Ascending aorta (tissue), 2 donors: ENCODE data around the gene NETO2. TPM values are rescaled to one million over a fixed set of nuclear protein-coding genes. Genes with fewer than 3 reads are reported as not detected.

ENCODE experiments used
- DNase-seq, 2 donors: peaks; one replicate each; pipeline ENCODE4 v3.0.0-alpha.2; 2019; ENCODE audit warnings: low spot score in 2 of 2
- H3K27ac ChIP-seq, 2 donors: fragments of 200-600 bp; sonication (generic); one replicate each; pipeline ENCODE4 v1.5.1; 2016 to 2017; ENCODE audit warnings: mild to moderate bottlenecking in 1 of 2
- H3K27me3 ChIP-seq: fragments of 200-600 bp; sonication (generic); one replicate; pipeline ENCODE4 v1.5.1; 2017
- H3K36me3 ChIP-seq, 2 donors: fragments of 200-600 bp; sonication (generic); one replicate each; pipeline ENCODE4 v1.5.1; 2016
- H3K4me1 ChIP-seq, 2 donors: fragments of 200-600 bp; sonication (generic); one replicate each; pipeline ENCODE4 v1.5.1; 2016 to 2017; ENCODE audit warnings: mild to moderate bottlenecking in 1 of 2
- H3K4me3 ChIP-seq, 2 donors: fragments of 200-600 bp; sonication (generic); one replicate each; pipeline ENCODE4 v1.5.1; 2016 to 2017; ENCODE audit warnings: mild to moderate bottlenecking in 1 of 2
- H3K9me3 ChIP-seq, 2 donors: fragments of 200-600 bp; sonication (generic); one replicate each; pipeline ENCODE4 v1.5.1; 2016
- intact Hi-C: fragments of 100-400 bp; cut with DNase I; formaldehyde crosslinking; loops from one replicate; pipeline ENCODE4 v1.15.1; 2023
- total RNA-seq: library from RNA; depleted of rRNA; stranded (reverse); fragments of >200 nt; gene quantifications from one replicate; pipeline ENCODE4 v1.1.0, GENCODE V29; 2016
- TF ChIP-seq, protein P1 (sequence below), 3 experiments: fragments of 200-600 bp in 2 of 3; fragments of 450-650 bp in 1 of 3; sonication (generic) in 2 of 3; IDR thresholded peaks; one replicate each; pipeline ENCODE4 v1.5.1; 2016 to 2019; ENCODE audit warnings: antibody characterized with exemption in 3 of 3, mild to moderate bottlenecking in 1 of 3, moderate library complexity in 1 of 3

The NETO2 gene
- total RNA-seq, 1 donor from 2014 or later, result 5.9 TPM

DNA sequence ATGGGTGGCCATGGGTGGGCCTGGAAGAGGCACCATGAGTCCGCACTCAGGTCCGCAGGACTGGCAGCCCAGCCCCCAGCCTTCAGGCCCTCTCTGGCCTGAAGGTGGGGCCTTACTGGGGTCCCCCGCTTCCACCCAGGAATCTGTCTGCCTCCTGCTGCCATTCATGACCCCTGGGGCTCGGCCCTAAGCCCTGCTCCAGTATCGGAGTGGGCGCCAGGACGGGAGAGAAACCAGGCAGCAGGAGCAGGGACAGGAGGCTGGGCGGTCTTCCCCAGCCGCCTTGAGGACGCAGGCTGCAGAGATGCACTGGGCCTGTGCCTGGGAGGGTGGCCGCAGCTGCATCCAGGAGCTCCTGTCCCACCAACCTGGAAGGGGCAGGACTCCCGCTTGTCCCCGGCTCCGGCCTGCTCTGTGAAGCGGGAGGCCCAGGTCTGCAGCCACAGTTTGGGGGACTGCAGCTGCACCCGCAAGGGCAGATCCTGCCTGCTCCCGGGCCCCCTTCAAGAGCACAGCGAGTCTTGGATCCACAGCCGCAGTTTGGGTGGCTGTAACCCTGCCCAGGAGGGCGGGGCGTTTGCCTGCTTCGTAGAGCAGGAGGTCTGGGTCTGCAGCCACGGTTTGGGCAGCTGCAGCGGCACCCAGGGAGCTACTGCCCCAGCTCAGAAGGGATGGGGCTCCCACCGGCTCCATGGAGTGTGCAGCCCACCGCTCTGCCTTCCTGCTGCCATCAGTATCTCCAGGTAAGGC is 88.4 kb downstream of the NETO2 start:
- DNase-seq, result no peak
- intact Hi-C loops, result no loop called here
- Histone ChIP-seq H3K36me3 (no peaks in the 10 kb centered on the region), H3K27ac (no peak overlapping the region), H3K4me3 (no peak overlapping the region), H3K27me3 (no peaks in the 10 kb centered on the region), H3K9me3 (no peaks in the 10 kb centered on the region), H3K4me1 (no peaks in the 10 kb centered on the region)
- TF ChIP-seq, protein P1, sequence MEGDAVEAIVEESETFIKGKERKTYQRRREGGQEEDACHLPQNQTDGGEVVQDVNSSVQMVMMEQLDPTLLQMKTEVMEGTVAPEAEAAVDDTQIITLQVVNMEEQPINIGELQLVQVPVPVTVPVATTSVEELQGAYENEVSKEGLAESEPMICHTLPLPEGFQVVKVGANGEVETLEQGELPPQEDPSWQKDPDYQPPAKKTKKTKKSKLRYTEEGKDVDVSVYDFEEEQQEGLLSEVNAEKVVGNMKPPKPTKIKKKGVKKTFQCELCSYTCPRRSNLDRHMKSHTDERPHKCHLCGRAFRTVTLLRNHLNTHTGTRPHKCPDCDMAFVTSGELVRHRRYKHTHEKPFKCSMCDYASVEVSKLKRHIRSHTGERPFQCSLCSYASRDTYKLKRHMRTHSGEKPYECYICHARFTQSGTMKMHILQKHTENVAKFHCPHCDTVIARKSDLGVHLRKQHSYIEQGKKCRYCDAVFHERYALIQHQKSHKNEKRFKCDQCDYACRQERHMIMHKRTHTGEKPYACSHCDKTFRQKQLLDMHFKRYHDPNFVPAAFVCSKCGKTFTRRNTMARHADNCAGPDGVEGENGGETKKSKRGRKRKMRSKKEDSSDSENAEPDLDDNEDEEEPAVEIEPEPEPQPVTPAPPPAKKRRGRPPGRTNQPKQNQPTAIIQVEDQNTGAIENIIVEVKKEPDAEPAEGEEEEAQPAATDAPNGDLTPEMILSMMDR (IDR thresholded peaks at IDR 0.05), result no peak

- no peaks in the 10 kb centered on the region for H3K4me1 ChIP-seq
- intact Hi-C loops, result no loop called here
- H3K4me3 ChIP-seq, result no peak overlapping the region
- TF ChIP-seq, protein P1 (IDR thresholded peaks at IDR 0.05), result no peak
- no peaks in the 10 kb centered on the region for H3K36me3 ChIP-seq
- no peak overlapping the region for H3K27ac ChIP-seq
- no peaks in the 10 kb centered on the region for H3K9me3 ChIP-seq
- no peak for DNase-seq
- H3K27me3 ChIP-seq, result no peaks in the 10 kb centered on the region
Measured at GRCh38 chr16:47054306-47054705, 89.4 kb downstream of the NETO2 start.

GRCh38 chr16:47053895-47054294 is 89.8 kb downstream of the NETO2 start:
- intact Hi-C loops, result no loop called here
- Histone ChIP-seq H3K4me1 (no peaks in the 10 kb centered on the region), H3K27ac (no peak overlapping the region), H3K36me3 (no peaks in the 10 kb centered on the region), H3K9me3 (no peaks in the 10 kb centered on the region), H3K4me3 (no peak overlapping the region), H3K27me3 (no peaks in the 10 kb centered on the region)
- TF ChIP-seq, protein P1 (IDR thresholded peaks at IDR 0.05), result no peak
- DNase-seq, result no peak

DNA sequence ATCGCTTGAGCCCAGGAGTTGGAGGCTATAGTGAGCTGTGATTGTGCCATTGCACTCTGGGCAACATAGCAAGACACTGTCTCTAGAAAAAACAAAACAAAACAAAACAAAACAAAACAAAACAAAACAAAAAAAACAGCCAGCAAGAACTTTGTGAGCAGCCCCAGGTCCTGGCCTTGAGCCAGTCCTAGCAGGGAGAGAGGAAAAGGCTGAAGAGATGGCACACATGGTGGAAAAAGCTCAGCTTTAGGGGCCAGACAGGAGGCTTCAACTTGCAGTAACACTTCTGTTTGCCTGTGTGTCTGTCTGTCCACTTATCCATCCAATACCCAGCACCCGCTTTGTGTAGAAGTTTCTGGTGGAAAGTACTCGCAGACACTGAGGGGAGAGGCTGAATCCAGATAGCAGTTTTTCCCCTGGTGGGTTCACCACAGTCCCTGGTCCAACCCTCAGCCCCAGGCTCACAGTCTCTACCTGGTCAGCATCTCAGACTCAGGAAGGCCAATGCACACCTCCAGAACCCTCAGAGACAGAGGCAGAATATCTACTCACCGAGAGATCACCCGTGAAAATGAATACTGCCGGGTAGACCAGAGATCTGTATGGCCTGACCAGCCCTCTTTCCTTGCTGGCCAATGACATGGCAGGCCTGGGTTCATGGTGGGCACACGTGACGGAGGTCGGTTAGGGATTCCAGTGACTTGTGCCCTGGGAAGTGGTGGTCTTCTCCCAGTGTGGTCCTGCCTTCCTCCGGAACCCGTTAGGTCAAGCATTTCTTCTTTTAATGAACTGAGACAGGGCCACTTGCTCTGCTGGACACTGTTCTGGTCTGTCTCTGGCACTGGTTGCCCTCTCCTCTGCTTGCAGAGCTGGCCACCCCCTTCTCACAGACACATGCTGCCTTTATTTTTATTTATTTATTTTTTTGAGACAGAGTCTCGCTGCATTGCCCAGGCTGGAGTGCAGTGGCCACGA is 90.8 kb downstream of the NETO2 start:
- H3K27me3 ChIP-seq, result no peaks in the 10 kb centered on the region
- no peak overlapping the region for H3K27ac ChIP-seq
- intact Hi-C loops, result no loop called here
- no peaks in the 10 kb centered on the region for H3K36me3 ChIP-seq
- no peaks in the 10 kb centered on the region for H3K4me1 ChIP-seq
- no peak for DNase-seq
- no peaks in the 10 kb centered on the region for H3K9me3 ChIP-seq
- TF ChIP-seq, protein P1 (IDR thresholded peaks at IDR 0.05), result no peak
- H3K4me3 ChIP-seq, result no peak overlapping the region

DNA sequence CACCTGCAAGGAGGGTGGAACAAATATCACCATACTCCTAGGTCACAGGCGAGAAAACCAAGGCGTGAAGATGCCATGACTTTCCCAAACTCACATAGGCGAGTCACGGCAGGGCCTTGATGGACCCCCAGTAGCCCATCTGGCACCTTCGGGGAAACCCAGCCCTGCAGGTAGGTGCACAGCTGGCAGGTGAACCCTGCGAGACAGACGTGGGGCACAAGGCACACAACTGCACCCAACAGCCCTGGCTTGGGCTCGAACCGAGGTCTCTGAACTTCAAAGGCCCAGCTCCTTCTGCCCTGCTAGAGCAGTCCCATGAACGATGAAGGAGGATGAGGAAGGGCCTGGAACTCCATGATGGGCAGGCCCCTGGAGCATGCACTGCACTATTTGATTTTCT is 92.7 kb downstream of the NETO2 start:
- H3K36me3 ChIP-seq, result no peaks in the 10 kb centered on the region
- TF ChIP-seq, protein P1 (IDR thresholded peaks at IDR 0.05), result no peak
- intact Hi-C loops, result no loop called here
- no peaks in the 10 kb centered on the region for H3K9me3 ChIP-seq
- H3K27ac ChIP-seq, result no peak overlapping the region
- DNase-seq, result no peak
- H3K4me3 ChIP-seq, result no peak overlapping the region
- no peaks in the 10 kb centered on the region for H3K4me1 ChIP-seq
- no peaks in the 10 kb centered on the region for H3K27me3 ChIP-seq
